Osteocyte (in vitro differentiated cells): ENCODE data around the gene ACBD4. TPM values are rescaled to one million over a fixed set of nuclear protein-coding genes. Genes with fewer than 3 reads are reported as not detected.

Experiments
- DNase-seq: peaks from one replicate; pipeline ENCODE4 v3.0.0; 2021; ENCODE audit warnings: mixed read lengths; ENCODE audit not compliant: unreplicated experiment; ENCODE audit errors: extremely low spot score
- H3K27ac Mint-ChIP-seq: one replicate; pipeline ENCODE4 v1.8.0; 2021; ENCODE audit warnings: mild to moderate bottlenecking, mixed read lengths; ENCODE audit not compliant: unreplicated experiment
- H3K27me3 Mint-ChIP-seq: one replicate; pipeline ENCODE4 v1.8.0; 2021; ENCODE audit warnings: mixed read lengths; ENCODE audit not compliant: unreplicated experiment
- H3K36me3 Mint-ChIP-seq: one replicate; pipeline ENCODE4 v1.8.0; 2021; ENCODE audit warnings: mixed read lengths; ENCODE audit not compliant: unreplicated experiment
- H3K4me1 Mint-ChIP-seq: one replicate; pipeline ENCODE4 v1.8.0; 2021; ENCODE audit warnings: mixed read lengths; ENCODE audit not compliant: unreplicated experiment
- H3K4me3 Mint-ChIP-seq: one replicate; pipeline ENCODE4 v1.8.0; 2021; ENCODE audit warnings: mild to moderate bottlenecking, moderate library complexity, mixed read lengths; ENCODE audit not compliant: unreplicated experiment
- H3K9me3 Mint-ChIP-seq: one replicate; pipeline ENCODE4 v1.8.0; 2021; ENCODE audit warnings: mixed read lengths; ENCODE audit not compliant: unreplicated experiment
- CTCF ChIP-seq: fragments of 200-600 bp; sonication (generic); IDR thresholded peaks from 2 replicates; pipeline ENCODE4 v1.5.0; 2021; ENCODE audit warnings: antibody characterized with exemption, mild to moderate bottlenecking, moderate library complexity
- long read RNA-seq: library from polyadenylated mRNA; unstranded; transcript quantifications from one replicate; pipeline ENCODE4 v2.0.0, GENCODE V29; 2021
- total RNA-seq: library from RNA; stranded (reverse); gene quantifications from 2 replicates; pipeline ENCODE4 v1.2.1, GENCODE V29; 2021

Gene ACBD4
- total RNA-seq, result 8.1 and 10.6 TPM in 2 replicates
- long read RNA-seq, result 0 reads

GRCh38 chr17:45135192-45135977, at the start of gene ACBD4:
Gene ACBD4 (plus strand): TSS chr17:45135687. CDS start chr17:45136145, 458 bp downstream.
- Mint-ChIP-seq H3K4me1 (peaks cover 27% of the 10 kb centered on the region), H3K4me3 (peak within 1 kb of the TSS; percentile 76), H3K27ac (peak within 1 kb of the TSS; percentile 38), H3K36me3 (no peaks in the 10 kb centered on the region), H3K27me3 (no peaks in the 10 kb centered on the region), H3K9me3 (no peaks in the 10 kb centered on the region)
- DNase-seq, result peak; percentile 99
- peak; percentile 100 for TF ChIP-seq CTCF

- Mint-ChIP-seq H3K9me3 (no peaks in the 10 kb centered on the region), H3K4me3 (no peak overlapping the region), H3K27ac (peak overlapping the region; percentile 85), H3K36me3 (peaks cover 28% of the 10 kb centered on the region), H3K4me1 (peaks cover 41% of the 10 kb centered on the region), H3K27me3 (no peaks in the 10 kb centered on the region)
- no peak for TF ChIP-seq CTCF
- no peak for DNase-seq
These were observed 49.1 kb upstream of the ACBD4 start for GRCh38 chr17:45086391-45086790.

- peak overlapping the region; percentile 85 for H3K27ac Mint-ChIP-seq
These were observed 48.5 kb upstream of the ACBD4 start for GRCh38 chr17:45086865-45087503.

GRCh38 chr17:45087504-45087975, 47.9 kb upstream of the ACBD4 start:
- Mint-ChIP-seq H3K27me3 (no peaks in the 10 kb centered on the region), H3K4me1 (peaks cover 53% of the 10 kb centered on the region), H3K36me3 (peaks cover 26% of the 10 kb centered on the region), H3K27ac (peak overlapping the region; percentile 85), H3K9me3 (no peaks in the 10 kb centered on the region), H3K4me3 (peak overlapping the region; percentile 38)
- DNase-seq, result no peak
- no peak for TF ChIP-seq CTCF

More at GRCh38 chr17:45086865-45087503, 48.5 kb upstream of the ACBD4 start:
- Mint-ChIP-seq H3K4me3 (no peak overlapping the region), H3K4me1 (peaks cover 47% of the 10 kb centered on the region), H3K27me3 (no peaks in the 10 kb centered on the region), H3K9me3 (no peaks in the 10 kb centered on the region), H3K36me3 (peaks cover 25% of the 10 kb centered on the region)
- DNase-seq, result no peak
- TF ChIP-seq CTCF, result no peak

GRCh38 chr17:45087978-45088377, 47.5 kb upstream of the ACBD4 start:
- TF ChIP-seq CTCF, result no peak
- H3K27me3 Mint-ChIP-seq, result no peaks in the 10 kb centered on the region
- peak overlapping the region; percentile 38 for H3K4me3 Mint-ChIP-seq
- DNase-seq, result no peak
- no peaks in the 10 kb centered on the region for H3K9me3 Mint-ChIP-seq
- peaks cover 57% of the 10 kb centered on the region for H3K4me1 Mint-ChIP-seq
- H3K27ac Mint-ChIP-seq, result peak overlapping the region; percentile 85
- peaks cover 26% of the 10 kb centered on the region for H3K36me3 Mint-ChIP-seq
